CD4-positive, alpha-beta memory T cell (primary cell): ENCODE results near the gene SEMA3F. TPM values are rescaled to one million over a fixed set of nuclear protein-coding genes. Genes with fewer than 3 reads are reported as not detected.

ENCODE experiments used
- CTCF ChIA-PET: fragments of 350-600 bp; sonication (Branson Sonifier 250); formaldehyde crosslinking; loops from one replicate; lab custom pipeline; 2021; ENCODE audit warnings: inconsistent platforms; ENCODE audit not compliant: partially characterized antibody; lab: Charles Lee
- POLR2A ChIA-PET: fragments of 350-600 bp; sonication (Branson Sonifier 250); formaldehyde crosslinking; loops from one replicate; lab custom pipeline; 2021; ENCODE audit not compliant: partially characterized antibody; lab: Charles Lee
- DNase-seq, 5 donors: peaks; one replicate each; pipeline versions ENCODE4 v3.0.0 to v3.0.0-alpha.2; 2020 to 2022; ENCODE audit warnings: mixed read lengths in 1 of 5
- H3K27ac ChIP-seq: one replicate; pipeline ENCODE4 v1.7.0; 2013; ENCODE audit warnings: low read depth, low read length
- H3K27me3 ChIP-seq: 2 replicates; pipeline ENCODE4 v1.7.0; 2013; ENCODE audit warnings: mild to moderate bottlenecking, low read length, moderate library complexity; ENCODE audit not compliant: insufficient read depth
- H3K36me3 ChIP-seq: 2 replicates; pipeline ENCODE4 v1.7.0; 2013; ENCODE audit warnings: mild to moderate bottlenecking, low read length, moderate library complexity; ENCODE audit not compliant: insufficient read depth
- H3K4me1 ChIP-seq: 2 replicates; pipeline ENCODE4 v1.7.0; 2013; ENCODE audit warnings: mild to moderate bottlenecking, low read length, moderate library complexity; ENCODE audit not compliant: insufficient read depth
- H3K4me3 ChIP-seq, 2 donors: one replicate each; pipeline ENCODE4 v1.7.0; 2013; ENCODE audit warnings: low read length in 2 of 2, mild to moderate bottlenecking in 1 of 2
- H3K9me3 ChIP-seq, 2 donors: one replicate each; pipeline ENCODE4 v1.7.0; 2013; ENCODE audit warnings: low read length in 2 of 2, control low read depth in 1 of 2; ENCODE audit not compliant: control insufficient read depth in 1 of 2
- H3K27ac Mint-ChIP-seq, 7 donors: one replicate each; pipeline ENCODE4 v1.8.0; 2020 to 2021; ENCODE audit warnings: mixed read lengths in 7 of 7, mild to moderate bottlenecking in 6 of 7, inconsistent platforms in 3 of 7, moderate library complexity in 3 of 7
- H3K27me3 Mint-ChIP-seq, 2 donors: one replicate each; pipeline ENCODE4 v1.8.0; 2020 to 2021; ENCODE audit warnings: mixed read lengths in 2 of 2
- H3K36me3 Mint-ChIP-seq, 2 donors: one replicate each; pipeline ENCODE4 v1.8.0; 2020 to 2021; ENCODE audit warnings: mixed read lengths in 2 of 2, inconsistent platforms in 1 of 2, mild to moderate bottlenecking in 1 of 2
- H3K4me1 Mint-ChIP-seq, 4 donors: one replicate each; pipeline ENCODE4 v1.8.0; 2020 to 2021; ENCODE audit warnings: mixed read lengths in 4 of 4, mild to moderate bottlenecking in 1 of 4
- H3K4me3 Mint-ChIP-seq, 8 donors: one replicate each; pipeline ENCODE4 v1.8.0; 2020 to 2021; ENCODE audit warnings: mixed read lengths in 8 of 8, mild to moderate bottlenecking in 7 of 8, moderate library complexity in 6 of 8, inconsistent platforms in 3 of 8
- H3K9me3 Mint-ChIP-seq, 8 donors: one replicate each; pipeline ENCODE4 v1.8.0; 2020 to 2021; ENCODE audit warnings: mixed read lengths in 8 of 8, mild to moderate bottlenecking in 5 of 8, inconsistent platforms in 3 of 8, moderate library complexity in 1 of 8
- intact Hi-C: fragments of 100-400 bp; cut with micrococcal nuclease; formaldehyde crosslinking; loops from one replicate; pipeline ENCODE4 v1.15.1; 2023
- polyA plus RNA-seq, 2 donors: library from polyadenylated mRNA; unstranded; fragments of 300-500 nt; fragmentation: Illumina TruSeq; gene quantifications; one replicate each; pipeline ENCODE4 v1.2.3, GENCODE V29; 2021
- total RNA-seq, 2 experiments: library from RNA; stranded (reverse); gene quantifications; one replicate each; pipeline ENCODE4 v1.2.3, GENCODE V29; 2021

Gene SEMA3F
- total and polyA plus RNA-seq, 4 experiments from 2014 or later = not detected

GRCh38 chr3:50196253-50196801, 41.2 kb downstream of the SEMA3F start:
- Mint-ChIP-seq H3K4me1 (peaks cover 5 to 18% (median 13%) of the 10 kb centered on the region in 4 donors), H3K9me3 (no peaks in the 10 kb centered on the region), H3K4me3 (no peak overlapping the region), H3K36me3 (no peaks in the 10 kb centered on the region), H3K27ac (peak overlapping the region in 2 of 7 donors; percentile 74 to 76), H3K27me3 (peaks cover 11 to 24% of the 10 kb centered on the region in 2 donors)
- POLR2A ChIA-PET = interaction anchor here (3.1 kb wide), 1 partner anchor 30 kb away, joined by 47 read pairs; no protein-coding TSS in a partner anchor
- DNase-seq = no peak
- Histone ChIP-seq H3K36me3 (no peaks in the 10 kb centered on the region), H3K9me3 (no peaks in the 10 kb centered on the region), H3K4me1 (peaks cover 24% of the 10 kb centered on the region), H3K27ac (no peak overlapping the region), H3K4me3 (no peak overlapping the region), H3K27me3 (peaks cover 11% of the 10 kb centered on the region)
- intact Hi-C loops = no loop called here
- CTCF ChIA-PET = interaction anchor here (1.2 to 8.1 kb wide), 7 partner anchors 21 to 83 kb away, joined by 3 to 218 read pairs (median 40); partner anchors contain the start of gene LSMEM2

- Mint-ChIP-seq H3K27me3 (peaks cover 30 to 33% of the 10 kb centered on the region in 2 donors), H3K9me3 (peaks cover 0 to 4% (median 0%) of the 10 kb centered on the region in 8 donors), H3K4me1 (peaks cover 0 to 4% (median under 1%) of the 10 kb centered on the region in 4 donors), H3K27ac (peak overlapping the region in 1 of 7 donors; percentile 51), H3K4me3 (no peak overlapping the region), H3K36me3 (no peaks in the 10 kb centered on the region)
- Histone ChIP-seq H3K9me3 (no peaks in the 10 kb centered on the region), H3K27ac (no peak overlapping the region), H3K4me1 (peaks cover 13% of the 10 kb centered on the region), H3K36me3 (no peaks in the 10 kb centered on the region), H3K27me3 (peaks cover 23% of the 10 kb centered on the region), H3K4me3 (no peak overlapping the region)
- intact Hi-C loops = no loop called here
- DNase-seq = no peak
- ChIA-PET CTCF (interaction anchor here (2.0 to 3.4 kb wide), 2 partner anchors 24 to 45 kb away, joined by 6 to 17 read pairs; no protein-coding TSS in a partner anchor), POLR2A (no interaction called here)
Measured at GRCh38 chr3:50201573-50202315, 46.6 kb downstream of the SEMA3F start.

- peaks cover 0 to 4% (median under 1%) of the 10 kb centered on the region in 4 donors for H3K4me1 Mint-ChIP-seq
- no peaks in the 10 kb centered on the region for H3K36me3 Mint-ChIP-seq
- intact Hi-C loops = no loop called here
- CTCF ChIA-PET = interaction anchor here (2.0 to 3.4 kb wide), 3 partner anchors 8 to 44 kb away, joined by 6 to 17 read pairs (median 11); no protein-coding TSS in a partner anchor
- H3K4me3 Mint-ChIP-seq = no peak overlapping the region
- POLR2A ChIA-PET = interaction anchor here (1.3 kb wide), 1 partner anchor 8 kb away, joined by 4 read pairs; no protein-coding TSS in a partner anchor
- Histone ChIP-seq H3K36me3 (no peaks in the 10 kb centered on the region), H3K4me1 (peaks cover 13% of the 10 kb centered on the region), H3K4me3 (no peak overlapping the region), H3K27ac (no peak overlapping the region), H3K9me3 (no peaks in the 10 kb centered on the region), H3K27me3 (peaks cover 23% of the 10 kb centered on the region)
- peaks cover 33 to 34% of the 10 kb centered on the region in 2 donors for H3K27me3 Mint-ChIP-seq
- H3K27ac Mint-ChIP-seq = no peak overlapping the region
- peaks cover 0 to 4% (median 0%) of the 10 kb centered on the region in 8 donors for H3K9me3 Mint-ChIP-seq
- no peak for DNase-seq
Measured at GRCh38 chr3:50202353-50203112, 47.4 kb downstream of the SEMA3F start.

- peaks cover 23% of the 10 kb centered on the region for H3K27me3 ChIP-seq
- peaks cover 33 to 35% of the 10 kb centered on the region in 2 donors for H3K27me3 Mint-ChIP-seq
- intact Hi-C loops = no loop called here
- H3K4me3 ChIP-seq = no peak overlapping the region
- DNase-seq = no peak
- H3K4me1 Mint-ChIP-seq = peaks cover 0 to 4% (median under 1%) of the 10 kb centered on the region in 4 donors
- peaks cover 0 to 4% (median 0%) of the 10 kb centered on the region in 8 donors for H3K9me3 Mint-ChIP-seq
- H3K36me3 Mint-ChIP-seq = no peaks in the 10 kb centered on the region
- H3K36me3 ChIP-seq = no peaks in the 10 kb centered on the region
- no peaks in the 10 kb centered on the region for H3K9me3 ChIP-seq
- peaks cover 13% of the 10 kb centered on the region for H3K4me1 ChIP-seq
- no peak overlapping the region for H3K27ac ChIP-seq
- no peak overlapping the region for H3K4me3 Mint-ChIP-seq
- POLR2A ChIA-PET = interaction anchor here (1.3 kb wide), 1 partner anchor 9 kb away, joined by 4 read pairs; no protein-coding TSS in a partner anchor
- no peak overlapping the region for H3K27ac Mint-ChIP-seq
- CTCF ChIA-PET = interaction anchor here (1.2 to 3.4 kb wide), 5 partner anchors 9 to 43 kb away, joined by 3 to 17 read pairs (median 6); partner anchors contain the start of gene GNAT1
Measured at GRCh38 chr3:50203113-50203808, 48.1 kb downstream of the SEMA3F start.

GRCh38 chr3:50203809-50204803, 49.0 kb downstream of the SEMA3F start:
- Mint-ChIP-seq H3K4me3 (peak overlapping the region in 2 of 8 donors; percentile 35 to 48), H3K27ac (no peak overlapping the region), H3K4me1 (peaks cover 0 to 4% (median under 1%) of the 10 kb centered on the region in 4 donors), H3K36me3 (no peaks in the 10 kb centered on the region), H3K9me3 (peaks cover 0 to 4% (median 0%) of the 10 kb centered on the region in 8 donors), H3K27me3 (peaks cover 37% of the 10 kb centered on the region in 2 donors)
- H3K4me3 ChIP-seq = no peak overlapping the region
- H3K36me3 ChIP-seq = no peaks in the 10 kb centered on the region
- CTCF ChIA-PET = interaction anchor here (1.2 to 3.4 kb wide), 5 partner anchors 10 to 43 kb away, joined by 3 to 17 read pairs (median 6); partner anchors contain the start of gene GNAT1
- peaks cover 23% of the 10 kb centered on the region for H3K27me3 ChIP-seq
- H3K9me3 ChIP-seq = no peaks in the 10 kb centered on the region
- intact Hi-C loops = no loop called here
- POLR2A ChIA-PET = interaction anchor here (1.3 kb wide), 1 partner anchor 9 kb away, joined by 4 read pairs; no protein-coding TSS in a partner anchor
- H3K27ac ChIP-seq = no peak overlapping the region
- peaks cover 13% of the 10 kb centered on the region for H3K4me1 ChIP-seq
- no peak for DNase-seq
